ENCODE measurements around the gene C19orf85. TPM values are rescaled to one million over a fixed set of nuclear protein-coding genes. Genes with fewer than 3 reads are reported as not detected.

C19orf85 gene
- total RNA-seq, 1 experiment from 2014 or later, result 0.74 TPM

GRCh38 chr19:55432241-55432959 is 32.2 kb downstream of the C19orf85 start:
- ChIA-PET POLR2A (ENCODE audit: unreplicated experiment) (no interaction called here), CTCF (no interaction called here)
- Histone ChIP-seq H3F3A (ENCODE audit: insufficient read depth, low read depth) (peaks cover 18% of the 10 kb centered on the region; the same call in 1 of the 2 replicates), H3K4me2 (no peak overlapping the region), H3K9me3 (ENCODE audit: insufficient read depth, low read depth) (no peaks in the 10 kb centered on the region), H4K20me1 (ENCODE audit: insufficient read depth) (no peaks in the 10 kb centered on the region), H3K36me3 (ENCODE audit: low read depth) (no peaks in the 10 kb centered on the region), H2AFZ (no peak overlapping the region), H3K27me3 (ENCODE audit: insufficient read depth, low read depth) (peaks cover 32% of the 10 kb centered on the region), H3K9me2 (ENCODE audit: insufficient read depth) (no peaks in the 10 kb centered on the region), H3K4me1 (replicated peaks; ENCODE audit: insufficient read depth) (no peaks in the 10 kb centered on the region), H3K27ac (no peak overlapping the region), H3K79me2 (ENCODE audit: low read depth) (no peaks in the 10 kb centered on the region), H3K4me3 (no peak overlapping the region)
- peak in 1 of 2 experiments; percentile 70 for DNase-seq
- intact Hi-C loops (cut with micrococcal nuclease; ENCODE audit: unreplicated experiment), result no loop called here
- no peak for TF ChIP-seq EZH2 (IDR thresholded peaks at IDR 0.05; ENCODE audit: low read depth)
- no peak for TF ChIP-seq CTCF (conservative IDR thresholded peaks at IDR 0.05)
- BruUV-seq (replicated peaks), result no TSS peak

DNA sequence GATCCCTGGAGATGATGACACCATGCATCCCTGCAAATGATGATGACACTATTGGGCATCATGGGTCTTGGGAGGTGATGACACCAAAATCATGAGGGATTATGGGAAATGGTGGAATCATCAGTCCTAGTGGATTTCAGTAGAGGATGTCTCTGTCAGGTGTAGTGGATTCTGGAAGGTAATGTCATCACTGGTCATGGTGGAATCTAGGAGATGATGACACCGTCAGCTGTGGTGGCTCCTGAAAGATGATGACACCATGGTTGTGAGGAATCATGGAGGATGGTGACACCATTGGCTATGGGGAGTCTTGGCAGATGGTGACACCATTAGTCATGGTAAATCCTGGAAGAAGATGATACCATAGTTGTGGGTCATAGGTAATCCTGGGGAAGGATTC is 33.4 kb downstream of the C19orf85 start:
- Histone ChIP-seq H3K36me3 (ENCODE audit: low read depth) (no peaks in the 10 kb centered on the region), H3K4me2 (no peak overlapping the region), H3F3A (ENCODE audit: insufficient read depth, low read depth) (peaks cover 12% of the 10 kb centered on the region; the same call in 1 of the 2 replicates), H4K20me1 (ENCODE audit: insufficient read depth) (no peaks in the 10 kb centered on the region), H2AFZ (no peak overlapping the region), H3K9me3 (ENCODE audit: insufficient read depth, low read depth) (no peaks in the 10 kb centered on the region), H3K9me2 (ENCODE audit: insufficient read depth) (no peaks in the 10 kb centered on the region), H3K4me3 (no peak overlapping the region), H3K27me3 (ENCODE audit: insufficient read depth, low read depth) (peaks cover 44% of the 10 kb centered on the region), H3K4me1 (replicated peaks; ENCODE audit: insufficient read depth) (no peaks in the 10 kb centered on the region), H3K27ac (no peak overlapping the region), H3K79me2 (ENCODE audit: low read depth) (no peaks in the 10 kb centered on the region)
- CTCF ChIA-PET, result no interaction called here
- BruUV-seq (replicated peaks), result no TSS peak
- POLR2A ChIA-PET (ENCODE audit: unreplicated experiment), result no interaction called here
- intact Hi-C loops (cut with micrococcal nuclease; ENCODE audit: unreplicated experiment), result no loop called here
- no peak for DNase-seq
- TF ChIP-seq CTCF (conservative IDR thresholded peaks at IDR 0.05) (no peak), EZH2 (IDR thresholded peaks at IDR 0.05; ENCODE audit: low read depth) (no peak)

DNA sequence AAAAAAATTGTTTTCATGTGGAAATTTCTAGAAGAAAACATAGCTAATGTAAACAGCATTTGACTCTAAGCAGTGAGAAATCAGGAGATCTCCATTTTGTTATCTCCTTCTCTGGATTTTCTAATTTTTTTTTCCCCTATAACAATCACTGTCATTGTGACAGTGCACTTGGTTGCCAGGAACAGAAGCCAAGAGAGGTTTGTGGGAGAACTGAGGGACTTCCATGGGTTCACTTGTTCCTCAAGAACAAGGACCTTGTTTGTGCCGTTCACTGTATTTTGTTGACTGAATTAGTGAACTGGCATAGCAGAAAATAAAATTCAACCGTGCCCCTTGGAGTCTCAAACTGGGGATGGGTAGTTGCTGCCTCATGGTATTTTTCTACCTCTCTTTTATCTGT is 38.5 kb downstream of the C19orf85 start:
- no peaks in the 10 kb centered on the region for H3K79me2 ChIP-seq (ENCODE audit: low read depth)
- no peaks in the 10 kb centered on the region for H3K9me3 ChIP-seq (ENCODE audit: insufficient read depth, low read depth)
- no TSS peak for BruUV-seq (replicated peaks)
- H3F3A ChIP-seq (ENCODE audit: insufficient read depth, low read depth), result no peaks in the 10 kb centered on the region
- no peak overlapping the region for H3K4me2 ChIP-seq
- no peaks in the 10 kb centered on the region for H4K20me1 ChIP-seq (ENCODE audit: insufficient read depth)
- no peaks in the 10 kb centered on the region for H3K36me3 ChIP-seq (ENCODE audit: low read depth)
- no peak overlapping the region for H2AFZ ChIP-seq
- intact Hi-C loops (cut with micrococcal nuclease; ENCODE audit: unreplicated experiment), result no loop called here
- H3K9me2 ChIP-seq (ENCODE audit: insufficient read depth), result no peaks in the 10 kb centered on the region
- peaks cover 87% of the 10 kb centered on the region for H3K27me3 ChIP-seq (ENCODE audit: insufficient read depth, low read depth)
- POLR2A ChIA-PET (ENCODE audit: unreplicated experiment), result no interaction called here
- CTCF ChIA-PET, result interaction anchor here (0.7 kb wide), 1 partner anchor 90 kb away, joined by 6 read pairs; no protein-coding TSS in a partner anchor
- H3K4me3 ChIP-seq, result no peak overlapping the region
- TF ChIP-seq CTCF (conservative IDR thresholded peaks at IDR 0.05), result no peak
- TF ChIP-seq EZH2 (IDR thresholded peaks at IDR 0.05; ENCODE audit: low read depth), result no peak
- H3K27ac ChIP-seq, result no peak overlapping the region
- no peak for DNase-seq
- H3K4me1 ChIP-seq (replicated peaks; ENCODE audit: insufficient read depth), result no peaks in the 10 kb centered on the region

Measured in PC-9 (cell line).